Astrocyte (in vitro differentiated cells and primary cell): ENCODE measurements around the gene PHLDA1. TPM values are rescaled to one million over a fixed set of nuclear protein-coding genes. Genes with fewer than 3 reads are reported as not detected.

Experiments used
- DNase-seq: peaks from one replicate; pipeline ENCODE4 v3.0.0-alpha.2; 2010; ENCODE audit warnings: low read depth
- FAIRE-seq: peaks from 2 replicates; lab custom pipeline; 2011; peaks lifted over from hg19 to GRCh38; lab: Jason Lieb, UNC
- H2AFZ ChIP-seq: 2 replicates; pipeline ENCODE4 v1.6.0; 2012; ENCODE audit warnings: low read depth, low read length, inconsistent platforms
- H3K27ac ChIP-seq: 2 replicates; pipeline ENCODE4 v1.5.1; 2011; ENCODE audit warnings: low read depth, low read length, inconsistent platforms
- H3K27me3 ChIP-seq: 2 replicates; pipeline ENCODE4 v1.6.0; 2011; ENCODE audit warnings: low read length, inconsistent platforms; ENCODE audit not compliant: insufficient read depth
- H3K36me3 ChIP-seq: 2 replicates; pipeline ENCODE4 v1.5.1; 2011; ENCODE audit warnings: low read length, inconsistent platforms; ENCODE audit not compliant: insufficient read depth
- H3K4me1 ChIP-seq: 2 replicates; pipeline ENCODE4 v1.5.1; 2011; ENCODE audit warnings: low read length, inconsistent platforms; ENCODE audit not compliant: insufficient read depth
- H3K4me2 ChIP-seq: 2 replicates; pipeline ENCODE4 v1.6.0; 2012; ENCODE audit warnings: low read length, inconsistent platforms
- H3K4me3 ChIP-seq: 2 replicates; pipeline ENCODE4 v1.5.1; 2011; ENCODE audit warnings: low read depth, mild to moderate bottlenecking, low read length, inconsistent platforms; ENCODE audit not compliant: insufficient read depth
- H3K79me2 ChIP-seq: 2 replicates; pipeline ENCODE4 v1.6.0; 2012; ENCODE audit warnings: mild to moderate bottlenecking, low read length, inconsistent platforms; ENCODE audit not compliant: insufficient read depth
- H3K9ac ChIP-seq: 2 replicates; pipeline ENCODE4 v1.6.0; 2012; ENCODE audit warnings: mild to moderate bottlenecking, low read length, inconsistent platforms
- H3K9me3 ChIP-seq: 2 replicates; pipeline ENCODE4 v1.5.1; 2012; ENCODE audit warnings: low read depth, mild to moderate bottlenecking, low read length, inconsistent platforms; ENCODE audit not compliant: insufficient read depth
- H4K20me1 ChIP-seq: 2 replicates; pipeline ENCODE4 v1.6.0; 2012; ENCODE audit warnings: low read length, inconsistent platforms; ENCODE audit not compliant: insufficient read depth
- H3K27ac Mint-ChIP-seq: one replicate; pipeline ENCODE4 v1.8.0; 2021; ENCODE audit warnings: mild to moderate bottlenecking, mixed read lengths; ENCODE audit not compliant: unreplicated experiment
- H3K27me3 Mint-ChIP-seq: one replicate; pipeline ENCODE4 v1.8.0; 2021; ENCODE audit warnings: low read depth, mixed read lengths; ENCODE audit not compliant: unreplicated experiment
- H3K36me3 Mint-ChIP-seq: one replicate; pipeline ENCODE4 v1.8.0; 2021; ENCODE audit warnings: low read depth, mixed read lengths; ENCODE audit not compliant: unreplicated experiment
- H3K4me1 Mint-ChIP-seq: one replicate; pipeline ENCODE4 v1.8.0; 2021; ENCODE audit warnings: low read depth, mixed read lengths; ENCODE audit not compliant: unreplicated experiment
- H3K4me3 Mint-ChIP-seq: one replicate; pipeline ENCODE4 v1.8.0; 2021; ENCODE audit warnings: mild to moderate bottlenecking, moderate library complexity, mixed read lengths; ENCODE audit not compliant: unreplicated experiment
- H3K9me3 Mint-ChIP-seq: one replicate; pipeline ENCODE4 v1.8.0; 2021; ENCODE audit warnings: mild to moderate bottlenecking, mixed read lengths; ENCODE audit not compliant: unreplicated experiment
- EZH2 ChIP-seq: IDR thresholded peaks from 2 replicates; pipeline ENCODE4 v1.6.1; 2012; ENCODE audit warnings: mild to moderate bottlenecking, low read length, inconsistent platforms; ENCODE audit not compliant: insufficient read depth
- total RNA-seq: library from RNA; stranded (reverse); gene quantifications from 2 replicates; pipeline ENCODE4 v1.2.1, GENCODE V29; 2021
- TF ChIP-seq, protein P1 (sequence below): IDR thresholded peaks from 2 replicates; pipeline ENCODE4 v1.5.1; 2011; ENCODE audit warnings: low read depth, mild to moderate bottlenecking, inconsistent platforms, low read length, moderate library complexity; ENCODE audit not compliant: insufficient read depth

PHLDA1 gene
- total RNA-seq, 1 donor from 2014 or later = 43.9 TPM

DNA sequence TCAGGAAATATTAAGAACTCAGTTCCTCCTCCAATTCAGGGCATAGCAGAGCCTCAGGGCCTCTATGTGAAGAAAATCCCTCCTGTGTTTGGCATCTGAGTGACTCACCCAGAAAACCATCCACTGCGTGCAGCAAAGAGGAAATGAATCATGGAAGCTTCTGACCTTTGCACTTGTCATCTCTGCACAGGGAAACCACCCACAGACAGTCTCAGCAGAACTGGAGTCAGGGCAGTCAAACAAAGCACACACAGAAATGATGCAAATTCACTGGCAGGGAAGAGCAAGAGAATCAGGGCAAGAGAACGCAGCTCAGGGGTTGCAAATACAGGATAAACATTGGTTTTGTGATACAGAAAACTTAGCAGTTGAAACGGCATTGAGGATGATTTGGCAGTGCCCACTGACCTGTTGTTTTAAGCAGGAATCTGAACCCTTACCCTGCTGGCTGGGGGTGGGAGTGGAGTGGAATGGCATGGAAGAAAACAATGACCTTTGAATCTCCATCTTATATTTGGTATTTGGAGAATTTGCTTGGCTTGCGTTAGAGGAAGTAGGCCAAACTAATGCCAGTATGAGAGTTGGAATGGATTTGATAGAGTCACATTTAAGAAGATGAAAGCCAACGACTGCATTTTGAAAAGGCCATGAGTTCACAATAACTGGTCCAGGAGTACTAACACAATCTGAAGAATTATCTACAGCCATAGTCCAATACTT is 53.5 kb downstream of the PHLDA1 start:
- Histone ChIP-seq H3K27me3 (no peaks in the 10 kb centered on the region), H3K4me3 (no peak overlapping the region), H3K36me3 (no peaks in the 10 kb centered on the region), H3K4me2 (peak overlapping the region; percentile 56), H4K20me1 (no peaks in the 10 kb centered on the region), H3K9me3 (no peaks in the 10 kb centered on the region), H3K27ac (peak overlapping the region; percentile 96), H3K9ac (peak overlapping the region; percentile 71), H3K4me1 (peaks cover 25% of the 10 kb centered on the region), H3K79me2 (no peaks in the 10 kb centered on the region), H2AFZ (no peak overlapping the region)
- H3K4me3 Mint-ChIP-seq = no peak overlapping the region
- H3K9me3 Mint-ChIP-seq = no peaks in the 10 kb centered on the region
- H3K4me1 Mint-ChIP-seq = peaks cover 36% of the 10 kb centered on the region
- peak overlapping the region; percentile 98 for H3K27ac Mint-ChIP-seq
- peak; percentile 95 for FAIRE-seq
- TF ChIP-seq EZH2 = no peak
- TF ChIP-seq, protein P1, sequence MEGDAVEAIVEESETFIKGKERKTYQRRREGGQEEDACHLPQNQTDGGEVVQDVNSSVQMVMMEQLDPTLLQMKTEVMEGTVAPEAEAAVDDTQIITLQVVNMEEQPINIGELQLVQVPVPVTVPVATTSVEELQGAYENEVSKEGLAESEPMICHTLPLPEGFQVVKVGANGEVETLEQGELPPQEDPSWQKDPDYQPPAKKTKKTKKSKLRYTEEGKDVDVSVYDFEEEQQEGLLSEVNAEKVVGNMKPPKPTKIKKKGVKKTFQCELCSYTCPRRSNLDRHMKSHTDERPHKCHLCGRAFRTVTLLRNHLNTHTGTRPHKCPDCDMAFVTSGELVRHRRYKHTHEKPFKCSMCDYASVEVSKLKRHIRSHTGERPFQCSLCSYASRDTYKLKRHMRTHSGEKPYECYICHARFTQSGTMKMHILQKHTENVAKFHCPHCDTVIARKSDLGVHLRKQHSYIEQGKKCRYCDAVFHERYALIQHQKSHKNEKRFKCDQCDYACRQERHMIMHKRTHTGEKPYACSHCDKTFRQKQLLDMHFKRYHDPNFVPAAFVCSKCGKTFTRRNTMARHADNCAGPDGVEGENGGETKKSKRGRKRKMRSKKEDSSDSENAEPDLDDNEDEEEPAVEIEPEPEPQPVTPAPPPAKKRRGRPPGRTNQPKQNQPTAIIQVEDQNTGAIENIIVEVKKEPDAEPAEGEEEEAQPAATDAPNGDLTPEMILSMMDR = no peak
- no peaks in the 10 kb centered on the region for H3K36me3 Mint-ChIP-seq
- H3K27me3 Mint-ChIP-seq = no peaks in the 10 kb centered on the region
- peak; percentile 100 for DNase-seq

DNA sequence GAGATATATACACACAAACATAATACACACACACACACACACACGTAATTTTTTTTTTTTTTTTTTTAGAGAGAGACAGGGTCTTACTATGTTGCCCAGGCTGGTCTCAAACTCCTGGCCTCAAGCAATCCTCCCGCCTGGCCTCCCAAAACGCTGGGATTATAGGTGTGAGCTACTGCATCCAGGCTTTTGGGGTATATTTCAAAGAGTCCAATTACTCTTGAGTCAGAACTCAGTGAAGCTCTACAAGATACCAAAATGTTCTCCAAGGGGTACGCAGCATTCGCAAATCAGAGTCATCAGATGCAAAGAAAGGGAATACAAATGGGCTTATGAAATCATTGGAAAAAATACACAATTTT is 54.0 kb downstream of the PHLDA1 start:
- Histone ChIP-seq H3K4me2 (peak overlapping the region; percentile 44), H3K27me3 (no peaks in the 10 kb centered on the region), H3K4me3 (no peak overlapping the region), H3K4me1 (peaks cover 25% of the 10 kb centered on the region), H3K9ac (peak overlapping the region; percentile 67), H2AFZ (no peak overlapping the region), H3K36me3 (no peaks in the 10 kb centered on the region), H3K79me2 (no peaks in the 10 kb centered on the region), H3K27ac (peak overlapping the region; percentile 96), H4K20me1 (no peaks in the 10 kb centered on the region), H3K9me3 (no peaks in the 10 kb centered on the region)
- no peak overlapping the region for H3K4me3 Mint-ChIP-seq
- peak overlapping the region; percentile 98 for H3K27ac Mint-ChIP-seq
- H3K4me1 Mint-ChIP-seq = peaks cover 35% of the 10 kb centered on the region
- no peaks in the 10 kb centered on the region for H3K9me3 Mint-ChIP-seq
- no peaks in the 10 kb centered on the region for H3K36me3 Mint-ChIP-seq
- H3K27me3 Mint-ChIP-seq = no peaks in the 10 kb centered on the region
- DNase-seq (no peak), FAIRE-seq (no peak)
- TF ChIP-seq, protein P1 = no peak
- TF ChIP-seq EZH2 = no peak

DNA sequence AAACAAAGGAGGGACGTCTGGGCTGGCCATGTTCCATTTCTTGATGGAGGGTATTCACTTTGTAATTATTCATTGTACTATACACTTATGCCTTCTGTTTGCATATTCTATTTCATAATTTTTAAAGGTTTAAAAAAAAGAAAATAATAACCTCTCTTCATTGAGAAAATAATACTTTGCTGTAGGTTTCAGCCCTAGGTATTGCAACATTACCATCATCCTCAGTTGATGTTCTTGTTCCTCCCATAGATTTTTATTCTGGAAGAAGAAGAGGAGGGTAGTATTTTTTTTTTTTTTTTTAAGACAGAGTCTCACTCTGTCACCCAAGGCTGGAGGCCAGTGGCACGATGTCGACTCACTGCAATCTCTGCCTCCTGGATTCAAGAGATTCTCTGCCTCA is 54.7 kb downstream of the PHLDA1 start:
- DNase-seq = no peak
- Histone ChIP-seq H3K9ac (peak overlapping the region; percentile 67), H3K4me3 (no peak overlapping the region), H3K79me2 (no peaks in the 10 kb centered on the region), H4K20me1 (no peaks in the 10 kb centered on the region), H3K36me3 (no peaks in the 10 kb centered on the region), H3K9me3 (no peaks in the 10 kb centered on the region), H3K4me2 (no peak overlapping the region), H3K4me1 (peaks cover 25% of the 10 kb centered on the region), H3K27me3 (no peaks in the 10 kb centered on the region), H2AFZ (no peak overlapping the region), H3K27ac (peak overlapping the region; percentile 96)
- Mint-ChIP-seq H3K9me3 (no peaks in the 10 kb centered on the region), H3K4me3 (no peak overlapping the region), H3K27ac (peak overlapping the region; percentile 98), H3K27me3 (no peaks in the 10 kb centered on the region), H3K36me3 (no peaks in the 10 kb centered on the region), H3K4me1 (peaks cover 35% of the 10 kb centered on the region)
- FAIRE-seq = no peak
- TF ChIP-seq EZH2 = no peak
- TF ChIP-seq, protein P1 = no peak
